ENCODE data around the gene CLDN16. TPM values are rescaled to one million over a fixed set of nuclear protein-coding genes. Genes with fewer than 3 reads are reported as not detected.

CLDN16 gene
- total RNA-seq, 2 experiments from 2014 or later: not detected

- ATAC-seq (peak; percentile 68), DNase-seq (peak; percentile 24)
- Mint-ChIP-seq H3K36me3 (ENCODE audit: low read depth) (no peaks in the 10 kb centered on the region), H3K27me3 (ENCODE audit: low read depth) (peaks cover 2% of the 10 kb centered on the region), H3K4me3 (no peak overlapping the region), H3K9me3 (ENCODE audit: insufficient read depth) (no peaks in the 10 kb centered on the region), H3K27ac (no peak overlapping the region), H3K4me1 (ENCODE audit: low read depth) (no peaks in the 10 kb centered on the region)
- CTCF ChIA-PET: interaction anchor here (1.0 to 1.3 kb wide), 2 partner anchors 160 to 423 kb away, joined by 3 to 5 read pairs; no protein-coding TSS in a partner anchor
- POLR2A ChIA-PET: interaction anchor here (0.6 kb wide), 1 partner anchor 674 kb away, joined by 3 read pairs; no protein-coding TSS in a partner anchor
These were observed 3.6 kb upstream of the CLDN16 start for GRCh38 chr3:190384309-190384756.

- H3K9me3 Mint-ChIP-seq (ENCODE audit: insufficient read depth): no peaks in the 10 kb centered on the region
- H3K27me3 Mint-ChIP-seq (ENCODE audit: low read depth): peaks cover 2% of the 10 kb centered on the region
- H3K36me3 Mint-ChIP-seq (ENCODE audit: low read depth): no peaks in the 10 kb centered on the region
- no peak overlapping the region for H3K4me3 Mint-ChIP-seq
- H3K4me1 Mint-ChIP-seq (ENCODE audit: low read depth): no peaks in the 10 kb centered on the region
- ATAC-seq: no peak
- ChIA-PET CTCF (no interaction called here), POLR2A (no interaction called here)
- DNase-seq: no peak
- no peak overlapping the region for H3K27ac Mint-ChIP-seq
These were observed 2.0 kb upstream of the CLDN16 start for GRCh38 chr3:190385731-190386688.

DNA sequence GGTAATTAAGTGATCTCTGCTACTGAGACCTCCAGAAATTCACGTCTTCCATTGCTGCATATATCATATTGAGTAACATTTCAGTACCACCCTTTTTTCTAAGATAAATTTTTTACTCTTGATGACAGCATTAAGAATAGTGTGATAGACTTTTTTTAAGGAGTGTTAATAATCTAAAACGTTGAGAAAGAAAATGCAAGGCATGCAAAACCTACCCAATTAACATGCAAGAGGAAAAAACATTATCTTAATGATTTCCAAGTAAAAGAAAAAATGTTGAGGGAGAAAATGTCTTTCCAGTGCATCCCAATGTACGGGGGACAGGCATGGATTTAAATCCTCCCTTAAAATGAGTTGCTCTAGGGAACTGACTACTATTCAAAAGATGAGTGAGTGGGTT lies 740 bp downstream of the CLDN16 start:
- Mint-ChIP-seq H3K9me3 (ENCODE audit: insufficient read depth) (no peaks in the 10 kb centered on the region), H3K27ac (no peak overlapping the region), H3K27me3 (ENCODE audit: low read depth) (peaks cover 4% of the 10 kb centered on the region), H3K4me1 (ENCODE audit: low read depth) (no peaks in the 10 kb centered on the region), H3K4me3 (no peak overlapping the region), H3K36me3 (ENCODE audit: low read depth) (no peaks in the 10 kb centered on the region)
- no peak for ATAC-seq
- DNase-seq: no peak
- ChIA-PET CTCF (no interaction called here), POLR2A (no interaction called here)

GRCh38 chr3:190396001-190396400 lies 8.0 kb downstream of the CLDN16 start:
- POLR2A ChIA-PET: no interaction called here
- CTCF ChIA-PET: no interaction called here
- peaks cover 3% of the 10 kb centered on the region for H3K27me3 Mint-ChIP-seq (ENCODE audit: low read depth)

DNA sequence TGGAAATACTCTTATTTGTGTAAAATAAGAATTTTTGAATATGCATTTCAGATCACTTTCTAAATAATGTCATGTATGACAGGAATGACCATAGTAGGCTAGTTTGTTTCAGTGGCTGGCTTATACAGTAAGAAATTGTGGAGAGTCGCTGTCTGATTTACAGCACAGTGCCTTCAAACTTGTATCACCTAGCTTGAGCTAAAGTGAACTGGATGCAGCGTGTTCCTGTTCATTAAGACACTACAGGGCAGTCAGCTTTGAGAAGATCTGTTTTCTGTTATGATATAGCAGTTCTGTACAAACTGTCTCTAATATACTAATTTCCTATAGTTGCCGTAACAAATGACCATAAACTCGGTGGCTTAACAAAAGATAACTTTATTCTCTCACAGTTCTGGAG lies 9.9 kb downstream of the CLDN16 start:
- Mint-ChIP-seq H3K4me1 (ENCODE audit: low read depth) (no peaks in the 10 kb centered on the region), H3K9me3 (ENCODE audit: insufficient read depth) (no peaks in the 10 kb centered on the region), H3K27ac (no peak overlapping the region), H3K4me3 (no peak overlapping the region), H3K36me3 (ENCODE audit: low read depth) (no peaks in the 10 kb centered on the region), H3K27me3 (ENCODE audit: low read depth) (no peaks in the 10 kb centered on the region)
- CTCF ChIA-PET: no interaction called here
- DNase-seq: no peak
- no peak for ATAC-seq
- POLR2A ChIA-PET: no interaction called here

More at GRCh38 chr3:190396001-190396400, 8.0 kb downstream of the CLDN16 start:
- no peak overlapping the region for H3K4me3 Mint-ChIP-seq
- DNase-seq (no peak), ATAC-seq (no peak)
- H3K9me3 Mint-ChIP-seq (ENCODE audit: insufficient read depth): no peaks in the 10 kb centered on the region
- H3K36me3 Mint-ChIP-seq (ENCODE audit: low read depth): no peaks in the 10 kb centered on the region
- no peak overlapping the region for H3K27ac Mint-ChIP-seq
- no peaks in the 10 kb centered on the region for H3K4me1 Mint-ChIP-seq (ENCODE audit: low read depth)

DNA sequence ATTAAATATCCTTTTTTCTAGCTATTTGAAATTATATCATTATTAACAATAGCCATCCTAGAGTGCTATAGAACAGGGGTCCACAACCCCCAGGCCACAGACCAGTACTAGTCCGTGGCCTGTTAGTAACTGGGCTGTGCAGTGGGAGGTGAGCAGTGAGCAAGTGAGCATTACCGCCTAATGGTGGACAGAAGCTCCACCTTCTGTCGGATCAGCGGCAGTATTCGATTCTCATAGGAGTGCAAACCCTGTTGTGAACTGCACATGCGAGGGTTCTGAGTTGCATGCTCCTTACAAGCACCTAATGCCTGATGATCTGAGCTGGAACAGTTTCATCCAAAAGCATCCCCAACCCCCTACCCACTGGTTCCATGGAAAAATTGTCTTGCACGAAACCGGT lies 11.7 kb downstream of the CLDN16 start:
- H3K27me3 Mint-ChIP-seq (ENCODE audit: low read depth): peaks cover 2% of the 10 kb centered on the region
- no peaks in the 10 kb centered on the region for H3K9me3 Mint-ChIP-seq (ENCODE audit: insufficient read depth)
- H3K36me3 Mint-ChIP-seq (ENCODE audit: low read depth): no peaks in the 10 kb centered on the region
- H3K27ac Mint-ChIP-seq: no peak overlapping the region
- H3K4me3 Mint-ChIP-seq: no peak overlapping the region
- H3K4me1 Mint-ChIP-seq (ENCODE audit: low read depth): no peaks in the 10 kb centered on the region
- ATAC-seq (no peak), DNase-seq (no peak)
- ChIA-PET POLR2A (no interaction called here), CTCF (no interaction called here)

- no peak overlapping the region for H3K4me3 Mint-ChIP-seq
- POLR2A ChIA-PET: no interaction called here
- H3K27me3 Mint-ChIP-seq (ENCODE audit: low read depth): peaks cover 2% of the 10 kb centered on the region
- no peak overlapping the region for H3K27ac Mint-ChIP-seq
- ATAC-seq (no peak), DNase-seq (no peak)
- H3K36me3 Mint-ChIP-seq (ENCODE audit: low read depth): no peaks in the 10 kb centered on the region
- H3K9me3 Mint-ChIP-seq (ENCODE audit: insufficient read depth): no peaks in the 10 kb centered on the region
- CTCF ChIA-PET: interaction anchor here (0.6 to 1.1 kb wide), 2 partner anchors 177 to 440 kb away, joined by 3 read pairs; no protein-coding TSS in a partner anchor
- no peaks in the 10 kb centered on the region for H3K4me1 Mint-ChIP-seq (ENCODE audit: low read depth)
These were observed 14.0 kb downstream of the CLDN16 start for GRCh38 chr3:190401963-190402362.

- CTCF ChIA-PET: no interaction called here
- Mint-ChIP-seq H3K4me1 (ENCODE audit: low read depth) (no peaks in the 10 kb centered on the region), H3K27ac (no peak overlapping the region), H3K27me3 (ENCODE audit: low read depth) (peaks cover 2% of the 10 kb centered on the region), H3K36me3 (ENCODE audit: low read depth) (no peaks in the 10 kb centered on the region), H3K9me3 (ENCODE audit: insufficient read depth) (no peaks in the 10 kb centered on the region), H3K4me3 (no peak overlapping the region)
- ATAC-seq (no peak), DNase-seq (no peak)
- POLR2A ChIA-PET: no interaction called here
These were observed 16.8 kb downstream of the CLDN16 start for GRCh38 chr3:190404715-190405114.

GRCh38 chr3:190414297-190414696 lies 26.3 kb downstream of the CLDN16 start:
- Mint-ChIP-seq H3K4me3 (no peak overlapping the region), H3K27me3 (ENCODE audit: low read depth) (no peaks in the 10 kb centered on the region), H3K27ac (no peak overlapping the region), H3K36me3 (ENCODE audit: low read depth) (no peaks in the 10 kb centered on the region), H3K4me1 (ENCODE audit: low read depth) (no peaks in the 10 kb centered on the region), H3K9me3 (ENCODE audit: insufficient read depth) (no peaks in the 10 kb centered on the region)
- ATAC-seq: no peak
- ChIA-PET CTCF (interaction anchor here (2.3 to 2.4 kb wide), 2 partner anchors 10 to 92 kb away, joined by 8 read pairs; partner anchors contain the start of gene CLDN1), POLR2A (no interaction called here)
- no peak for DNase-seq

DNA sequence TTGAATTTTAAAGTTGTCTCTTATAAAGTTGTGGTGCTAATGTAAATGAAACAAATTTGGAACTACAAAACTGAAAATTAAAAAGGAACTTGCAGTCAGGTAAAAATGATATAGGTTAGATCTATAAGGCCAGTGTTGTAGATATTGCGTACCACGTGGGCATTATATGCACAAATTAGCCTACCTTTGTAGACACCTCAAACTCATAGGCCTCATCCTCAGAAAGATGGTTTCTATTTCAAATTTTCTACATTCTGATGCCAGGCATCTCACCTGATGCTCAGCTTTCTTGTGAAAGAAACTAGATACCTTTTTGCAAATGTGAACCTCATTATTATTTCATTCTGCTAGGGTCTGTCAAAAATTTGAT lies 36.1 kb downstream of the CLDN16 start:
- Mint-ChIP-seq H3K4me1 (ENCODE audit: low read depth) (peaks cover 4% of the 10 kb centered on the region), H3K27ac (no peak overlapping the region), H3K36me3 (ENCODE audit: low read depth) (no peaks in the 10 kb centered on the region), H3K27me3 (ENCODE audit: low read depth) (no peaks in the 10 kb centered on the region), H3K4me3 (no peak overlapping the region), H3K9me3 (ENCODE audit: insufficient read depth) (no peaks in the 10 kb centered on the region)
- ATAC-seq: no peak
- CTCF ChIA-PET: interaction anchor here (0.9 to 3.8 kb wide), 8 partner anchors 10 to 462 kb away, joined by 3 to 23 read pairs (median 6); partner anchors contain the start of gene CLDN1
- no peak for DNase-seq
- POLR2A ChIA-PET: no interaction called here

DNA sequence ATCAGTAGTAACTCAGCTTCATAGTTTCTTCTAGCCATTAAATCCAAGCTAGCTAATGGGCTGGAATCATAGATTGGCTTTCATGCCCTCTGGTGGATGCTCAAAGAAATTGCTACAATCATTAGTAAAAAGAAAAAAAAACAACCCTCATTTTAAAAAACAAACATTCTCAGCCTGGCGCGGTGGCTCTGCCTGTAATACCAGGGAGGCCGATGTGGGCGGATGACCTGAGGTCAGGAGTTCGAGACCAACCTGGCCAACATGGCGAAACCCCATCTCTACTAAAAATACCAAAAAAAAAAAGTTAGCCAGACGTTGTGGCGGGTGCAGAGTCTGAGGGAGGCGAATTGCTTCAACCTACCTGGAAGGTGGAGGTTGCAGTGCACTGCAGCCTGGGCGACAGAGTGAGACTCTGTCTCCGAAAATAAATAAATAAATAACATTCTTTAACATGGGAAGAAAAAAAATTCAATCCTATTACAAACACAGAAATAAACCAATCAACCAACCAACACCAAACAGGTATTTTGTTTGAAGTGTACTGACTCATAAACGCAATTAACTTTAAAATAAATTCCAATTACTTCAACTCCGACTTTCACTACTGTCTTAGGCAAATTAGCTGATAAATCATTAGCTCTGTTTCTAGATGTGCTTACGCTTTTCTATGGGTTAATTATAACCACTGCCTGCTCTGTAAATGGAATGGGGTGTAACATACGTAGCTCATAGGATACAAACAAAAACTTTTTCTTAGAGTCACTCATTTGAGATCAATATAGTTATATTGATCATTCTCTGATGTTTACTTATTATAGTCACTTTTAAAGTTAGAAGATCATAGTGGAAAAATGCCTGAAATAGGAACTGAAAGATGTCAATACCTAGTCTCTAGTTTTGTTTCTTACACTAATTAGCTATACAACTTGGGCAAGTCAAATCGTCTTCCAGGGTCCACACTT lies 36.8 kb downstream of the CLDN16 start:
- Mint-ChIP-seq H3K27ac (no peak overlapping the region), H3K9me3 (ENCODE audit: insufficient read depth) (no peaks in the 10 kb centered on the region), H3K4me3 (no peak overlapping the region), H3K27me3 (ENCODE audit: low read depth) (no peaks in the 10 kb centered on the region), H3K4me1 (ENCODE audit: low read depth) (peaks cover 4% of the 10 kb centered on the region), H3K36me3 (ENCODE audit: low read depth) (no peaks in the 10 kb centered on the region)
- CTCF ChIA-PET: interaction anchor here (0.9 to 3.8 kb wide), 11 partner anchors 11 to 463 kb away, joined by 3 to 23 read pairs (median 4); partner anchors contain the start of gene CLDN1
- POLR2A ChIA-PET: interaction anchor here (0.8 kb wide), 1 partner anchor 277 kb away, joined by 3 read pairs; no protein-coding TSS in a partner anchor
- ATAC-seq (peak; percentile 39), DNase-seq (peak; percentile 34)

Measured in activated CD8-positive, alpha-beta T cell treated with anti-CD3 and anti-CD28 coated beads, Interleukin-2, amount 10 ng/mL, durations not matched to agents 7 days and 5 days (primary cell).